Fibroblast of skin of right quadriceps (primary cell): ENCODE results near the gene ARMC2.
"Not testable (repeated sequence)": the region's sequence is repeated elsewhere in the genome, so short reads cannot be mapped to it uniquely, and the experiment has no call there.

Experiments used
- DNase-seq: peaks from one replicate; pipeline ENCODE4 v3.0.0-alpha.2; 2013

ARMC2 gene

DNA sequence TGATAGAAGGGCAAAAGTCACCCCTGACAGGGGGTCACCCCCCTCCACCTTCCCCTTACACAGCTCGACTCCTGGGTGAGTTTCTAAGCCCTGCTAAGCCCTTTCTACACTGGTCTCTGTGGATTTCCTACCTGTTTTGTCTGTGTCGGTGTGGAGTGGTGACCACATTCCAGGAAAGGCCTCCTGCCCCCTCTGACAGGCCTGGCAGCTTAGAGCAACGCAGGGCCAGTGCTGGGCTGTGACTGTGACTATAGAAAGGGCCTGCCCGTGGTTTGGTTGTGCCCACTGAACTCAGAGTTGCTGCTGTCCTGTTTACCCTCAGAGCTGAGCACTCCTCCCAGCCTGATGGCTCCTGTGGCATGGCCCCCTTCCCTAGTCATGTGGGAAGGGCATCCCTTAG, 109.0 kb downstream of the ARMC2 start:
- no peak for DNase-seq

DNA sequence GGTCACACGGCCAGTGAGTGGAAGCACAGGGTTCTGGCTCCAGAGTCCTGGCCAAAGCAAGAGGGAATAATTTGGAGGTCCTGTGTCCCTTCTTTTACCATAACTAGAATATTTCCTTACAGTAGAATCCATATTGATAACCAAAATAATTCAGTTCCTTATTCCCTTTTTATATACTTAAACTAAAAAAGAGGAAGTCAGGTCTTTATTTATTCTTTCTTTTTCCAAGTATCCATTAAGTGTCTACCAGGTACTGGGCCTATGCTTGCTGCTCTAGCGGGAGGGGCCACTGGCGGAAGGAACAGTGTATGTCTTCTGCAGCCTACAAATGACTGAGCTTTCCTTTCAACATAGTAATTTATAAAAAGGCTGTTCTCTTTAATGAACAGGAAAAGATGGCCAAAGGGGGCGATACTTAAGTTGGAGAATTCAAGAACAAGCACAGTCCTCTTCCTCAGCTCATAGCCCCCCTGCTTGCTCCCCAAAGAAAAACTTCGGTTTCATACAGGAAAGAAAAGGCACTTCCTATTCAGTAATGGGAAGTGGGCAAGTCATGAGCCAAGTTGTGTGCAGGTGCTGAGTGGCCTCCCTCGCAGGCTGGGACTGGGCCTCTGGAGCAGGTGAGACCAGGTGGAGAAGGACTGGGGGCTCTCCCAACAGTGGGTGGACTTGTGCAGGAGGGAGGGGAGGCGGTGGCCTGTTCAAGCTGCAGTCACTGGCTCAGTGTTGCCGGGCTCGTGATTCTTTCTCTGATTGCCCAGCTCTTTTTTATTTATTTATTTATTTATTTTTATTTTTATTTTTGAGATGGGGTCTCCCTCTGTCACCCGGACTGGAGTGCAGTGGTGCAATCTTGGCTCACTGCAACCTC, 110.9 kb downstream of the ARMC2 start:
- no peak for DNase-seq

DNA sequence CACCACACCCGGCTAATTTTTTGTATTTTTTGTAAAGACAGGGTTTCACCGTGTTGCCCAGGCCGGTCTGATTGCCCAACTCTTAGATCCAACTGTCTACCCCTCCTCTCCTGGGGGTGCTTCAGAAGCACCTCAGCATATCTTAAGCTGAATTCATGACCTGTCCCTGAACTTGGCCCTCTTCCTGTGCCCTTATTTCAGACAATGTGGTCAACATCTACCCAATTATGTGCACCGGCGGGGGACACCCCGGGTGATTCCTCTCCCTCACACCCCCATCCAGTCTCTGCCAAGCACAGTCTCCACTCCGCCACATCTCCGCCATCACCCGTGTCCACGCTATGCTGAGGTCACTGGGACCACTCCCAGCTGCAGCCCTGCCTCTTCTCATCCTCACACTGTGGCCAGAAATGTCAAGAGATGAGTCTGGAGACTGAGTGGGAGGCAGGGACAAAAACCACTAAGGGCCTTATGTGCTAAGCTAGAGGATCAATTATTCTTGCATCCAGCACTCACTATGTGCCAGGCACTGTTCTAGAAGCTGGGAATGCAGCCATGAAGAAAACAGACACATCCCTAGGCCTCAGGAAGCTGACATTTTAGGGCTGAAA, 111.9 kb downstream of the ARMC2 start:
- no peak for DNase-seq

DNA sequence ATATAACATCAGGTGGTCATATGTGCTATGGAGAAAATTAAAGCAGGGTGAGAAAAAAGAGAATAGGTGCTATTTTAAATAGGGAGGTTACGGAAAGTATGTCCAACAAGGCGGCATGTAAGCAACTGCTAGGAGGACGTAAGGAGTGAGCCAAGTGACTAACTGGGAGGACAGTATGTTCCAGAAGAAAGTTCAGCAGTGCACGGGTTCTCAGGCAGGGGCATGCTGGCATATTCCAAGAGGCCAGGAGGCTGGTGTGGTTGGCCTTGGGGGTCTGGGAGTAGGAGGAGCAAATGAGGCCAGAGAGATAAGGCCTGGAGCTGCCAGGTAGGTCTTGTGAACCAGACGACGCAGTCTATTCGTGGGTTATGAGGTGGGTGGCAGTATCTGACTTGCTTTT, 112.4 kb downstream of the ARMC2 start:
- DNase-seq = no peak

DNA sequence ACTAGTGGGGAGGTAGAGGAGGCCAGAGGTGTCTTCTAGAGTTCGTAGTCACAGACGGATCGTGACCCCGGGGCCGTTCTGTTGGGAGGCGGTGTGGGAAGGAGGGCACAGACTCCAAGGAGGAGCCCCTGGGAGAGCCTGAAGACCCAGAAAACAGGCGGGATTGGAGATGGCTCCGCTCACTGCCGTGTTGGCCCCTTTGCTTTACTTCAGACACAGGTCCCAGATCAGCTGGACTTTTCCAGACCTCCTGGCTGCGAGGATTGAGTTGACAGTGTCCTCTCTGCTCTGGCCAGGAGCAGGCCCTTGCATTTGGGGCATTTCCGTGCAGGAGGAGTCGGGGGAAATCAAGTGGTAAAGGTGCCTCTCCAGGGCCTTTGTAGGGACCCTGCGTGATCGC, 112.9 kb downstream of the ARMC2 start:
- no peak for DNase-seq

DNA sequence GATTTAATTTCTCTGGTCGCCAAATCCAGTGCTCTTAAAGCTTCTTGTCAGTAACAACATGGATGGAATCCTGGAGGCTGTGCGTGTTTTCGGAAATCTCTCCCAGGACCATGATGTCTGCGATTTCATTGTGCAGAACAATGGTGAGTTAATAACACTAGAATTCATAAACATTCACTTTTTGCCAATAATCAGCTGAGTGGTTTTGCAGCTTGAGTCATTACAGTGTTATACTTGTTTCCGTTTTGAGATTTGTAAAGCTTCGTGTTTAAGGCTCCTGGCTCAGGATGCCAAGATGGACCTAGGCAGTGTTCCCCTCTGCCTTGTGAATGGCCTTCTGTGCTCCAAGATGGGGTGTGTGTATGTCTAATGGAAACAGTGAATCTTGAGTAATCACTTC, 113.8 kb downstream of the ARMC2 start:
- peak; percentile 36 for DNase-seq

DNA sequence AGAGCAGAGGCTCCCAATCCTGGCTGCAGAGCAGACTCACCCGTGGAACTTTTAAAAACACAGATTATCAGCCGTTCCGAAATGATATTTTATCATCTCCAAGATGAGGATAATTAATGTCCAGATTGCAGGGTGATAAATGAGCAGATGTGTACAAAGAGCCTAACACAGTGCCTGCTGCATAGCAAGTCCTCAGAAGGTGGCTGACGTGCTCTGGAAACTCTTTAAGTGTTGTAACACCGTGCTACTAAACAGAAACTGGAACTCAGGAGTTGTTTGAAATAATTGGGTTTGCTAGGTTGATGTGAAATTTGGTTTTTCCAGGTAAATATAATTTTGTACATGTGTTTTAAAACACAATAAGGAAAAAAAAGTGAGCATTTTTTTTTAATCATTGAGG, 118.0 kb downstream of the ARMC2 start:
- DNase-seq = no peak

DNA sequence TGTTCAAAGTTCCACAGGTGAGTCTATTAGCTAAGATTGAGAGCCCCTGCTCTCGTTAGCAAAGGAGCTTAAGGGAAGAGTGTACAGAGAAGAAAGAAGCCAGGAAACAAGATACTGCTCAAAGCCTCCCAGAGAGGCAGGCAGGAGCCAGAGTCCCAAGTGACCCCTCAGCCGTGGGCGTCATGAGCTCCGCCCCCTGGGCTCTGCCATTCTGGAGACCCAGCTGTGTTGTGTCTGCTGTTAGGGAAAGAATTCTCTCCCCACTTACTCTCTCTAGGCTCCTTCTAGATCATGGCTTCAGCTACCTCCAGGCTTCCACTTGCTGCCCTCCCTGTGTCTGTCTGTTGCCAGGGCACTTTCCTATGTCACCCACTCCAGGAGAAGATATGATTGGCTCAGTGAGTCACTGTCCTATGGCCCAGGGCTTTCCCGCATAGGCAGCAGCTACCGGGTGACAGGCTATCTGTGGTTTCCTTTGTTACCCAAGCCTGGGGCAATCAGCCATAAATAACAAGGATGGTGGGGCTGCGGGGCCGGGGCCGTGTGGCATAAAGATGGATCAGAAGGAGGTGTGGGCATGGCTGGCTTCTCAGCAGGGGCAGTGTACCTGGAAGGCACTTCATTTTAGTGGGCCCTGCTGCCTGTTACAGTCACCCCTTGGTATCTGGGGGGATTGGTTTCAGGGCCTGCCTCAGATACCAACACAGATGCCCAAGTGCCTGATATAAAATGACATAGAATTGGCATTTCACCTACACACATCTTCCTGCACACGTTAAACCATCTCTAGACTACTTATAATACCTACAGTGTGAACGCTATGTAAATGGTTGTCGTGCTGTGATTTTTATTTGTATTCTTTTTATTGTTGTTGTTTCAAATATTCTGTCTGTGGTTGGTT, 118.9 kb downstream of the ARMC2 start:
- peak; percentile 13 for DNase-seq

DNA sequence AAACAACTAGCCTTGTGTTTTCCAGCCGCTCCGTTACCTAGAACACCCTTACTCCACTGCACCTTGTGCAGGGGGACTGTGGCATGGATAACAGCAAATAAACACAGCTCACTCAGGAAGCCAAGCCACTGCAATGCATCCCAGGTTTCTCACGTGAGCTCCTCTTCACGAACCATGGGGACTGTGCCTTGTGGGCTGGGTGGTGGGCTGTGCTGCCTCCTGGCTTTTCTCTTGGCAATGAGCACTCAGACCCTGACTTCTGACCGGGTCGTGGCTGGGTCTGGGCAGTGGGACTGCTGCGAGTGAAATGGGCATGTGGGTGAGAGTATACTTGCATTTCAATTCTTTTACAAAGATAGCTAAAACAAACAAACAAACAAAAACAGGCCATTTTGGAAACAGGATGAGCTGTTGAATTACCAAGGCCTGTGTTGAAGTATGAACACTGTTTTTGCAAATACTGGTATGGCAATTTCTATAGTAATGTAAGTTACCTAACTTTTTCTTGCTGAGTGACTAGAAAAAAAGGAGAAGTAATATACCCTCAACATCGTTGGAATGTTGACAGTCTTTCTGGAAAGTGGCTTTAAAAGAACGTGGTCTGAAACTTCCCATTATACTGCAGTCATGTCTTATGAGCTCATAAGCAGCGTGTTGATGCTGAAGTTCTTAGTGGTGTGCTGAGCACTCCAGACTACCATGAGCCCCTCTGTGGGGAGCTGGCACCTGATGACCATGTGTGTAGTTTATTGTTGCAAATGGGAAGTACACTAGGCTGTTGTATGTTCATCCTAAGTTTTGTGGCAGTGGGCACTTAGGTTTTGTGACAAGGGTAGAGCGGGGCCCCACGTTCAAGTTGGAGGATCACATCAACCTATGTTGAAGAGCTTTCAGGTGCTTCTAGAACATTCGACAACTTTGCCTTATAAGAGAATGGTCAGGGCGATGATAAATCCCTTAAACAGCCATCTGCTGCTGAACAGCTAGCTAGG, 120.4 kb downstream of the ARMC2 start:
- no peak for DNase-seq

DNA sequence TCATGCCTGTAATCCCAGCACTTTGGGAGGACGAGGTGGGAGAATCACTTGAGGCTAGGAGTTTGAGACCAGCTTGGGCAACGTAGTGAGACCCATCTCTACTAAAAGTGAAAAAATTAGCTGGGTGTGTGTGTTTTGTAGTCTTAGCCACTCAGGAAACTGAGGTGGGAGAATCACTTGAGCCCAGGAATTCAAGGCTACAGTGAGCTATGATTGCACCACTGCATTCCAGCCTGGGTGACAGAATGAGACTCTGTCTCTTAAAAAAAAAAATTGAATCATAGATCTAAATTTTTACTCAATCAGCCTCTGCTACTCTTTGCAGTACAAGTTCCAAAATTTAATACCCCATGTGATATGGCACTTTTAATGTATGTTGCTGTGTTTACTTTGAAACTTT, 121.6 kb downstream of the ARMC2 start:
- no peak for DNase-seq

DNA sequence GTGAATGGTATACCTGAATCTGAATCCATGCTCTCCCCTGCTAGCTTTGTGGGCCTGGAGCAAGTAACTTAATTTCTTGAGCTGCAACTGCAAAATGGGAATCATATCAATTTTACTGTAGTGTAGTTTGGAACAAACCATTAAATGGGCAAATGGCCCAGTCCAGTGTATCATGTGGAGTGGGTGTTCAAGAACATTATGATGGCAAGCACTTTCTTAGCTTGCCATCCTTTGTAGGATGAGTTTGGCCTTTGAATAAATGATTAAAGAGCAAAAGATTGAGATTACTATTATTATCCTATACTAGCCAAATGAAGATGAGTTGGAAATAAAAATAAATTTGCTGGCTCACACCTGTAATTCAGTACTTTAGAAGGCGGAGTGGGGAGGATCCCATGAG, 126.0 kb downstream of the ARMC2 start:
- DNase-seq = no peak

DNA sequence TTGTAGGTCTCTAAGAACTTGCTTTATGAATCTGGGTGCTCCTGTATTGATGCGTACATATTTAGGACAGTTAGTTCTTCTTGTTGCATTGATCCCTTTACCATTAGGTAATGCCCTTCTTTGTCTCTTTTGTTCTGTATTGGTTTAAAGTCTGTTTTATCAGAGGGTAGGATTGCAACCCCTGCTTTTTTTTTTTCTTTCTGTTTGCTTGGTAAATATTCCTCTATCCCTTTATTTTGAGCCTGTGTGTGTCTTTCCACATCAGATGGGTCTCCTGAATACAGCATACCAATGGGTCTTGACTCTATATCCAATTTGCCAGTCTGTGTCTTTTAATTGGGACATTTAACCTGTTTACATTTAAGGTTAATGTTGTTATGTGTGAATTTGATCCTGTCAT, 130.4 kb downstream of the ARMC2 start:
- DNase-seq = not testable (repeated sequence)

DNA sequence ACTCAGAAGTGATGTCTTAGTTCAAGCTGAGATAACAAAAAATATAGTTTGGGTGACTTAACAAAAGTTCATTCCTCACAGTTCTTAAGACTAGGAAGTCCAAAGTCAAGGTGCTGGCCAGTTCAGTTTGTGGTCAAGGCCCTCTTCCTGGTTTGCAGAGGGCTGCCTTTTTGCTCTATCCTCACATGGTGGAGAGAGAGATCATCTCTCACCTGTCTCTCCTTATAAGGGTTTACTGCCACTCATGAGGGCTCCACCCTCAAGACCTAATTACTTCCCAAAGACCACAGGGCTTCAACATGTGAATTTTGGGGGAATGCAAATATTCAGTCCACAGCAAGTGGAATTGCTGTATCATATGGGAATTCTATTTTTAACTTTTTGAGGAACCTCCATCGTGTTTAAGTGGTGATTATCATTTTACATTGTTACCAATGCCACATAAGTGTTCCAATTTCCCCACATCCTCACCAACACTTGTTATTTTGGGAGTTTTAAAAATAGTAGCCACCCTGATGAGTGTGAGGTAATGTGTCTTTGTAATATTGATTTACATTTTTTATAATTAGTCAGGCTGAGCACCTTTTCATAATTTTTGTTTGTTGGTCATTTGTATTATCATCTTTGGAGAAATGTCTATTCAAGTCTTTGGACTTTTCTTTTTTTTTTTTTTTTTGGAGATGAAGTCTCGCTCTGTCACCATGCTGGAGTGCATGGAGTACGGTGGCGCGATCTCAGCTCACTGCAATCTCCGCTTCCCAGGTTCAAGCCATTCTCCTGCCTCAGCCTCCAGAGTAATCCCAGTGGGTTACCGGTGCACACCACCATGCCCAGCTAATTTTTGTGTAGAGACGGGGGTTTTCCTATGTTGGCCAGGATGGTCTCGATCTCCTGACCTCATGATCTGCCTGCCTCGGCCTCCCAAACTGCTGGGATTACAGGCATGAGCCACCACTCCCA, 134.2 kb downstream of the ARMC2 start:
- DNase-seq = no peak

DNA sequence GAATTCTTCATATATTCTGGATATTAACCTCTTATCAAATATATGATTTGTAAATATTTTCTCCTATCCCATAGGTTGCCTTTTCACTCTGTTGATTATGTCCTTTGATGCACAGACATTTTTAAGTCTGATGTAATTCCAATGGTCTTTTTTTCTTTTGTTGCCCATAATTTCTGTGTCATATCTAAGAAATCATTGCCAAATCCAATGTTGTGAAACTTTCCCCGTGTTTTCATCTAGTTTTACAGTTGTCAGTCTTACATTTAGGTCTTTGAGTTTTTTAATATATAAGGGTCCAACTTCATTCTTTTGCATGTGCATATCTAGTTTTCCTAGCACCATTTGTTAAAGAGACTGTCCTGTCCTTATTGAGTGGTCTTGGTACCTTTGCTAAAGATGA, 134.9 kb downstream of the ARMC2 start:
- DNase-seq = no peak

DNA sequence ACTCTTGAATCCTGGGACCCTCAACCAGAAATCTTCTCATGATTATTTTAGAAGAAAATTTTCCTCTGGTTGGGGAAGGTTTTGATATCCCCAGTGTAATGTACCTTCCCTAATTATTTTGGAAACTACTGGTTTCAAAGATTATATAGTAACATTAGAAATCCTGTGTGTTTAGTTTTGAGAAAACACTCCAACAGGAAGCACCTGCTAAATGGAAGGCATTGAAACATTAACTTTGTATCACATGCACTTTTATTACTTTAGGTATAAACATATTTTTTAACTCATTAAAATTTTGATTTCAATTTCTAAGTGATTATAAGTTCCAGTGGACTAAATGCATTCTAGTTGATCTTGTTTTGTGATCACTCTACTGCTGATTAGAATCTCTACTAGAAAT, 137.1 kb downstream of the ARMC2 start:
- DNase-seq = no peak

DNA sequence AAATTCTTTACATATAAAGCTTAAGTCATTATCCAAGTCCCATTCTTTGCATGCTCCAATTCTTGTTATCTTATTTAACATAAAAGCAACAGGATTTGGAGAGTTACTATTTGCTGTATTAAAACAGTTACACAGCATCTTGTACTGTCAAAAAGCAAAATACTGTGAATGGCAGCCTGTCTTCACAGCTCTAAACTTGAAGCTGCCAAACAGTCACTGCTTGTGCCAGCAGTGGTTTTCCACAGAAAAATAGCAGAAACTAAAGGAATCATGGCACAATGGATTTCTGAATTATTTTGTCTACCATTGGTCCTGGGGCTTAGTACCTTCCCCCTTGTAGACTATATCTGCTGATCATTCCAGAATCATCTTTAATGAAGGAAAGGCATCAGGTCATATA, 138.9 kb downstream of the ARMC2 start:
- no peak for DNase-seq

DNA sequence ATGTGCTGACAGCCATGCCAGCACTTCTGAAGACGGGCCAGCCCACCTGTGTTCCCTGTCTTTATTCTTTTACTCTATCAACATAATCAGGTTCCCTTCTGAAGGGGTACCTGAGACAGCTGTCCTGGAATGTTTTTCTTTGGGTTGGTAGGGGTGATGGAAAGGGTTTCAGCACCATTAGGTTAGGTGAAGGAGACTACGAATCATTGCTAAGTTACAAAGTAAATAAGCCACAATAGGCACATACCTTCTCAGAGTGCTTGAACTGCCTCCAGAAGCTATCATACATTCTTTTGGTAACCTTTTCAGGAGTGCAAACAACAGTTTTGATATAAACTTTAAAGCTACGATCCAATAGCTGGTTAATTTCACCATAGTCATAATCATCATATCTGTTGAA, 140.1 kb downstream of the ARMC2 start:
- DNase-seq = no peak

DNA sequence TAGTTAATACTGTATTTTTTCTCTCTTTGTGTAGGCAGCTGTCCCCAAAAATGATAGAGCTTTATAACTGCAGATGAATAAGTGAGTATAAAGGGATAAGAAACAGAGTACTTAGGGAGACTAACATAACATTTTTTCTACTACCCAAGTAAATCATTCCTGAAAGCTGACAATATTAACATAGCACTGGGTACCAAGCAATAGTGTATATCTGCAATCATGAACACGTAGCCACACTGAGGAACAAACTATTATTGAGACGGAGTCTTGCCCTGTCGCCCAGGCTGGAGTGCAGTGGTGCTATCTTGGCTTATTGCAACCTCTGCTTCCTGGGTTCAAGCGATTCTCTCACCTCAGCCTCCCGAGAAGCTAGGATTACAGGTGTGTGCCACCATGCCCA, 140.5 kb downstream of the ARMC2 start:
- no peak for DNase-seq

DNA sequence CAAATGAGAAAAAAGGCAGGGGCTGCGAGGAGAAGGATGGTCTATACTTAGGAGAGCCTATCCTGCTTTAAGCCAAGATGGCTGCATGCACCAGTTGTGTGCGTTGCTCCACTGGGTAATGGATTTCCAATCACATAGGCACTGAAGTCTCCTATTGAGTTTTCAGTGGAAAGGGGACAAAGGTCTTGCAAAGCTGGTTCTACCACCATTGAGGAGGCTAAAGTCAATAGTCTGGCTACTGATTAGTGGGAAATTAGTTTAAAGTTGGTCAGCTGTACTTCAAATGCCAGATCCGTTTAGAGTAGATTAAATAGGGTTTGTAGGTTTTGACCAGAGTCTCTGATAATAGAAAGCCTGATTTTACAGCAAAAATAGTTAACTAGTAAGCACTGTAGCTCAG, 141.5 kb downstream of the ARMC2 start:
- DNase-seq = no peak

DNA sequence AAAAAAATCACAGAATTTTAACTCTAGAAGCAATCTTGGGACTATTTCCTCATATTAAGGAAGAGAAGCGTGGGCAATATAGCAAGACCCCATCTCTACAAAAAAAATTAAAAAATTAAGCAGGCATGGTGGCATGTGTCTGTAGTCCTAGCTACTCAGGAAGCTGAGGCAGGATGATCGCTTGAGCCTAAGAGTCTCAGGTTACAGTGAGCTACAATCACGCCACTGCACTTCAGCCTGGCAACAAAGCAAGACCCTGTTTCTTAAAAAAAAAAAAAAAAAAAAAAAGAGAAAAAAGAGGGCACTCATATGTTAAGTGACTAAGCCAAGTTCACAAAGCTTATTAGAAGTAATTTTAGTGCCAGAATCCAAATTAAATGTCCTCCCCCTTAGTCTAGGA, 145.7 kb downstream of the ARMC2 start:
- no peak for DNase-seq

DNA sequence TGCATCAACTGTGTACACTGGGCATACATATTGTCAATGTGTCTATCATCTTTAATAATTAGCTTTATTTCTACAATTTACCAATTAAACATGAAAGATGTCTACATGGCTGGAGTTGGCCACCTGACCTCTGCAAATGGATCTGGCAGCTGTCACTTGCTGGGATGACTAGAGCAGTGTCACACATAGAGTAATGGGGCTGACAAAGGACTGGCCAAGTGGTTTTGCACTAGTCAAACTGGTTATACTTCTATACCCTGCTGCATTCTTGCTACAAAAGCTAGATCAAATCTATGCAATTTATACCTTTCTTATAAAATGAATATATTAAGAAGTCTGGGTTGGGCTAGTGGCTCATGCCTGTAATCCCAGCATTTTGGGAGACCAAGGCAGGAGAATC, 147.1 kb downstream of the ARMC2 start:
- DNase-seq = no peak
